ENCODE results near the gene INPP5F.

Gene INPP5F

GRCh38 chr10:119829429-119829828 is 103.6 kb downstream of the INPP5F start:
- no peak overlapping the region for H3K4me3 ChIP-seq (ENCODE audit: low read depth, low read length)
- CTCF ChIA-PET = interaction anchor here (1.1 to 2.3 kb wide), 2 partner anchors 46 to 79 kb away, joined by 3 to 10 read pairs; no protein-coding TSS in a partner anchor
- POLR2A ChIA-PET = no interaction called here
- TF ChIP-seq, protein P1, sequence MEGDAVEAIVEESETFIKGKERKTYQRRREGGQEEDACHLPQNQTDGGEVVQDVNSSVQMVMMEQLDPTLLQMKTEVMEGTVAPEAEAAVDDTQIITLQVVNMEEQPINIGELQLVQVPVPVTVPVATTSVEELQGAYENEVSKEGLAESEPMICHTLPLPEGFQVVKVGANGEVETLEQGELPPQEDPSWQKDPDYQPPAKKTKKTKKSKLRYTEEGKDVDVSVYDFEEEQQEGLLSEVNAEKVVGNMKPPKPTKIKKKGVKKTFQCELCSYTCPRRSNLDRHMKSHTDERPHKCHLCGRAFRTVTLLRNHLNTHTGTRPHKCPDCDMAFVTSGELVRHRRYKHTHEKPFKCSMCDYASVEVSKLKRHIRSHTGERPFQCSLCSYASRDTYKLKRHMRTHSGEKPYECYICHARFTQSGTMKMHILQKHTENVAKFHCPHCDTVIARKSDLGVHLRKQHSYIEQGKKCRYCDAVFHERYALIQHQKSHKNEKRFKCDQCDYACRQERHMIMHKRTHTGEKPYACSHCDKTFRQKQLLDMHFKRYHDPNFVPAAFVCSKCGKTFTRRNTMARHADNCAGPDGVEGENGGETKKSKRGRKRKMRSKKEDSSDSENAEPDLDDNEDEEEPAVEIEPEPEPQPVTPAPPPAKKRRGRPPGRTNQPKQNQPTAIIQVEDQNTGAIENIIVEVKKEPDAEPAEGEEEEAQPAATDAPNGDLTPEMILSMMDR (IDR thresholded peaks at IDR 0.05; ENCODE audit: insufficient read depth, low read length, missing control alignments) = no peak
- no peak for DNase-seq (ENCODE audit: low read depth, low spot score)

DNA sequence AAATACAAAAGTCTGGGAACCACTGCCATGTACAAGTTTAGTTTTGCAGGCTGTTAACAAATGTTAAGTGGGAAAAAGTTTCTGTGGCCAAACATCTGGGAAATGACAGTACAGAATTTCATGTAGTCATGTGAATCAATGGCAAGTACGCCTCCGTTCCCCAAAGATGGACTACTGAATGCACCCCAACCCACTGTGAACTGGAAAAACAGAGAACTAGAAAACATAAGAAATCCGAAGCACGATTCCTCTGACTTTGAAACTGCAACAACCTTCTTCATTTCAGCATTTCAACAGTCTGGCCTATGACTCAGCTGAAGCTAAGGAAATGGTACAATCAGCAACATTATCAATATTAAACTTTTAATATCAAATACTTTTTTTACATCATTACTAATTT is 105.0 kb downstream of the INPP5F start:
- DNase-seq (ENCODE audit: low read depth, low spot score) = no peak
- ChIA-PET CTCF (interaction anchor here (1.8 kb wide), 1 partner anchor 29 kb away, joined by 10 read pairs; no protein-coding TSS in a partner anchor), POLR2A (no interaction called here)
- H3K4me3 ChIP-seq (ENCODE audit: low read depth, low read length) = no peak overlapping the region
- TF ChIP-seq, protein P1 (IDR thresholded peaks at IDR 0.05; ENCODE audit: insufficient read depth, low read length, missing control alignments) = no peak

- ChIA-PET POLR2A (no interaction called here), CTCF (interaction anchor here (1.0 to 1.8 kb wide), 2 partner anchors 28 to 80 kb away, joined by 3 to 10 read pairs; no protein-coding TSS in a partner anchor)
- TF ChIP-seq, protein P1 (IDR thresholded peaks at IDR 0.05; ENCODE audit: insufficient read depth, low read length, missing control alignments) = no peak
- no peak for DNase-seq (ENCODE audit: low read depth, low spot score)
- no peak overlapping the region for H3K4me3 ChIP-seq (ENCODE audit: low read depth, low read length)
Measured at GRCh38 chr10:119831656-119832055, 105.8 kb downstream of the INPP5F start.

GRCh38 chr10:119832951-119833350 is 107.1 kb downstream of the INPP5F start:
- TF ChIP-seq, protein P1 (IDR thresholded peaks at IDR 0.05; ENCODE audit: insufficient read depth, low read length, missing control alignments) = no peak
- ChIA-PET CTCF (interaction anchor here (1.6 kb wide), 1 partner anchor 27 kb away, joined by 6 read pairs; no protein-coding TSS in a partner anchor), POLR2A (no interaction called here)
- no peak overlapping the region for H3K4me3 ChIP-seq (ENCODE audit: low read depth, low read length)
- DNase-seq (ENCODE audit: low read depth, low spot score) = no peak

- no peak for DNase-seq (ENCODE audit: low read depth, low spot score)
- CTCF ChIA-PET = no interaction called here
- H3K4me3 ChIP-seq (ENCODE audit: low read depth, low read length) = no peak overlapping the region
- TF ChIP-seq, protein P1 (IDR thresholded peaks at IDR 0.05; ENCODE audit: insufficient read depth, low read length, missing control alignments) = no peak
- POLR2A ChIA-PET = no interaction called here
Measured at GRCh38 chr10:119834188-119834587, 108.3 kb downstream of the INPP5F start.

DNA sequence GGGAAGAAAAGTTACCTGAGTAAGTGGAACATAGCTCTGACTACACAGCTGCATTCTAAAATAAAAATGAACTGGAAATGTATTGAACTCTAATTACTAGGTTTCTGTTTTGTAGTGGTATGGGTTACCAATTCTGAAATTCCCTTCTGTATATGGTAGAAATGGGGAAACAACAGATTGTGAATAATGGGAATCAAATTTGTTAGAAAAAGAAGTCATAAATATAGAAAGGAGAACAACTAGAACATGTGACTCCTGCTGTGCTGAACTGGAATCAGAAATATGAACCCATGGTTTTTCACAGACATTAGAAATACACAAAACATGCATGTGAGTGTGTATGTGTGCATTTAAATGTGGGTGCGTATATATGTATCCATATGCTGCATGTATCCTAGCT is 119.8 kb downstream of the INPP5F start:
- CTCF ChIA-PET = interaction anchor here (1.0 to 2.8 kb wide), 5 partner anchors 14 to 159 kb away, joined by 3 to 17 read pairs (median 6); no protein-coding TSS in a partner anchor
- no peak overlapping the region for H3K4me3 ChIP-seq (ENCODE audit: low read depth, low read length)
- no peak for DNase-seq (ENCODE audit: low read depth, low spot score)
- TF ChIP-seq, protein P1 (IDR thresholded peaks at IDR 0.05; ENCODE audit: insufficient read depth, low read length, missing control alignments) = no peak
- POLR2A ChIA-PET = no interaction called here
